NCI-H1436 (cell line): ENCODE data around the gene TRAPPC6A.

Experiments
- DNase-seq: peaks from one replicate; lab custom pipeline; 2025; lab: John Stamatoyannopoulos, UW

The TRAPPC6A gene, protein sequence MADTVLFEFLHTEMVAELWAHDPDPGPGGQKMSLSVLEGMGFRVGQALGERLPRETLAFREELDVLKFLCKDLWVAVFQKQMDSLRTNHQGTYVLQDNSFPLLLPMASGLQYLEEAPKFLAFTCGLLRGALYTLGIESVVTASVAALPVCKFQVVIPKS

DNA sequence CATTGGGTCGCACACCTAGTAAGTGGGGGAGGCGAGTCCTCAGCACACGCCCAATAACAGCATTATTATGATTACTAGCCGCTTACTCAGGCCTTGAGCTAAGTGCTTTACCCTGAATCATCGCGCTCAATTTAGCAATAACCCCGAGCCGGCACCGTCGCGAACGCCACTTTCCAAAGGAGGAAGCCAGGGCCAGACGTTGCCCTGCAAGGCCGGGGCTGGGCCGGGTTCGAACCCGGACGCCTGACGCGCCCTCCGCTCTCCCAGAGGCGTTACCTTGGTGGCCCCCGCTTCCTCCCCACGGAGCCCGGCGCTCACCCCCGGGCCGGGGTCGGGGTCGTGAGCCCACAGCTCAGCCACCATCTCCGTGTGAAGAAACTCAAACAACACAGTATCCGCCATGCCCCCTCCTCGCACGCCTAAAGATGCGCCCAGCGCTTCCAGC, at the start of gene TRAPPC6A:
TRAPPC6A (minus strand) TSS at position 421 of the 445 bp plus-strand sequence; CDS start at position 402, 19 bp downstream.
- no peak for DNase-seq

DNA sequence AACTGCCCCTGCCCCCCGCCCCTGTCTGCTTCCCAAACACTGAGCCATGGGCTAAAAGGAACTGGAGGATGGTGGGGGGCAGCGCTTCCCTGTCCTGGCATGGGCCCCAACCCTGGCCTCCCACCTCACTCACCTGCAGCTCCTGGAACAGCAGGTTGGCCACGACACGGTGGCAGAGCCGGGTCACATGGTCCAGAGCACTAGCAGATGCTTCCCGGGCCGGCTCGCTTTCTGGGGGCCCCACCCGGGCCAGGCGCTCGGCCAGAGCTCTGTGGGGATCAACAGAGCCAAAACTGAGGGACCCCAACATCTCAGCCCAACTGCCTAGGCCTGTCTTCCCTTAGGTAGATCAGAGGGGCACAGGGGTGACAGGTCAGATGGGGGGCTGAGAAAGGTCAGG, 46.6 kb upstream of the TRAPPC6A start:
- no peak for DNase-seq

DNA sequence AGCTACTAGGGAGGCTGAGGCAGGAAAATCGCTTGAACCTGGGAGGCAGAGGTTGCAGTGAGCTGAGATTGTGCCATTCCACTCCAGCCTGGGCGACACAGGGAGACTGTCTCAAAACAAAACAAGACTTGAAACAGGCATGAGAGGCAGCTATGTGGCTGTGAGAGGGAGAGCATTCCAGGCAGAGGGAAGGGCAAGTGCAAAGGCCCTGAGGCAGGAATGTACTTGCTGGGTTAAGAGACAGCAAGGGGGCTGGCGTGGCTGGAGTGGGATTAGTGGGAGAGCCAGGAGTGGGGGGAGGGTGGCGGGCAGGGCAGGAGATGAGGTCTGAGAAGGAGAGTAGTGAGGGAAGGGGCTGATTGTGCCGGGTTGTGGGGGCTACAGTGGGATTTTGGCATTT, 45.8 kb upstream of the TRAPPC6A start:
- no peak for DNase-seq

DNA sequence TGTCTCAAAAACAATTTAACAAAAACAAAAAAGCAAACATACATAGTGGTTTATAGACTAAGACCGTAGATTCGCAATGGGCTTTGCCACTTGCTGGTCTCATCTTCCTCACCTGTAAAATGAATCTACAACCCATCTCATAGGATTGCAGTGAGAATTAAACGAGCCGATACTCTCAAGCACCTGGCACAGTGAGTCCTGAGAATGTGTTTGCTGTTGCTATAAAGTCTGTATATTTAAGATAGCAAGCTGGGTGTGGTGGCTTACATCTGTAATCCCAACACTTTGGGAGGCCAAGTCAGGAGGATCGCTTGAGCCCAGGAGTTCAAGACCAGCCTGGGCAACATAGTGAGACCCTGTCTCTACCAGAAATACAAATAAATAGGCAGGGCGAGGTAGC, 44.7 kb upstream of the TRAPPC6A start:
- no peak for DNase-seq

DNA sequence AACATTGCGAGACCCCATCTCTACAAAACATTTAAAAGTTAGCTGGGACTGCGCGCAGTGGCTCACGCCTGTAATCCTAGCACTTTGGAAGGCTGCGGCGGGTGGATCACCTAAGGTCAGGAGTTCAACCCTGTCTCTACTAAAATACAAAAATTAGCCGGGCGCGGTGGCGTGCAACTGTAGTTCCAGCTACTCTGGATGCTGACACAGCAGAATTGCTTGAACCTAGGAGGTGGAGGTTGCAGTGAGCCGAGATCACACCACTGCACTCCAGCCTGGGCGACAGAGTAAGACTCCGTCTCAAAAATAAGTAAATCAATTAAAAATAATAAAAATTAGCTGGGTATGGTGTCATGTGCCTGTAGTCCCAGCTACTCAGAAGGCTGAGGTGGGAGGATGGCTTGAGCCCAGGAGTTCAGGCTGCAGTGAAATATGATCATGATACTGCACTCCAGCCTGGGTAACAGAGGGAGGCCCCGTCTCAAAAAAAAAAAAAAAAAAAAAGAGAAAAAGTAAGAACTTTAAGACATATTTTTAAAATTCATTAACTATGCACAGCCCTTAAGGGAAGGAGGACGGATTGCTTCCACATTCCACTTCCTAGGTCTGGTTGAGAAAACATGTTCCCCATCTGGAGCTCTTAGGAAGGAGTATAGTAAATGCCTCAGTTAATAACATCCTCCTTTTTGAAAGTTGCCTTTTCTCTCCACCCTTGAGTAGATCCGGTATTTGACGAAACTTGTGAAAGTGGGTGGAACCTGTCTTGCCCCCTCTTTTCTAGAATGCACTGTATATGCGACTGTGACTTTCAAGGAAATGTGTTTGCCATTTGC, 41.1 kb upstream of the TRAPPC6A start:
- DNase-seq, result no peak

DNA sequence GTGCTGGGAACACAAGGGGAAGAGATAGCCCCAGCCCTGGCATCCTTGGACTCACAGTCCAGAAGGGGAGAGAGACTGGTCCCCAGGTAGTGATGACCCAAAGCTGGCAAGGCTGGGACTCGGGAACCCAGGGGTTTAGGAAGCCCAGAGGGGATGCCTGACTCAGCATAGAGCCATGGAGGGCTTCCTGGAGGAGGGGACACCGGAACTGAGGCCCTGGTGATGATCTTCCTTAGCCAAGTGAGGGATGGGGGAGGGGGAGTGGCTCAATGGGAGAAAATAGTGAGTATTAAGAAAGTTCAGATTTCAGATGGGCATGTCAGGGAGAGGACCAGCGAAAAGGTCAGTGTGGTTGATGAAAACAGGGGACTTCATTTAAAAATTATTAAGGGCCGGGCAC, 40.4 kb upstream of the TRAPPC6A start:
- DNase-seq, result no peak

DNA sequence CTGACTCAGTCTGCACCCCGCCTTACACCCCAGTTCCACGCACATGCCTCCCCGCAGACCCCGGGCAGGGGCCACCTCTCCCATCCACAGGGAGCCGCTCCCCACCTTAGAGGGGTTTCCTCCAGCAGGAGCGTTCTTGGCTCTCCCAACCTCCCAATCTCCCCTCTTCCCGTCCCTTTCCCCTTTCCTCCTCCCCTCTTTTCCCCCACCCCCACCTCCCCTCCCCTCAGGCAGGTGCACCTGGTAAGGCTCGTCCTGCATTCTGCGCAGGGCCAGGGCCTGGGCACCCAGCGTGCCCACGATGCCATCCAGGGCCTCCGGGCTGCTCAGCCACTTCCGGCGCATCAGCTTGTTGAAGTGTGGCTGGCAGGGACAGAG, 39.9 kb upstream of the TRAPPC6A start:
- no peak for DNase-seq

DNA sequence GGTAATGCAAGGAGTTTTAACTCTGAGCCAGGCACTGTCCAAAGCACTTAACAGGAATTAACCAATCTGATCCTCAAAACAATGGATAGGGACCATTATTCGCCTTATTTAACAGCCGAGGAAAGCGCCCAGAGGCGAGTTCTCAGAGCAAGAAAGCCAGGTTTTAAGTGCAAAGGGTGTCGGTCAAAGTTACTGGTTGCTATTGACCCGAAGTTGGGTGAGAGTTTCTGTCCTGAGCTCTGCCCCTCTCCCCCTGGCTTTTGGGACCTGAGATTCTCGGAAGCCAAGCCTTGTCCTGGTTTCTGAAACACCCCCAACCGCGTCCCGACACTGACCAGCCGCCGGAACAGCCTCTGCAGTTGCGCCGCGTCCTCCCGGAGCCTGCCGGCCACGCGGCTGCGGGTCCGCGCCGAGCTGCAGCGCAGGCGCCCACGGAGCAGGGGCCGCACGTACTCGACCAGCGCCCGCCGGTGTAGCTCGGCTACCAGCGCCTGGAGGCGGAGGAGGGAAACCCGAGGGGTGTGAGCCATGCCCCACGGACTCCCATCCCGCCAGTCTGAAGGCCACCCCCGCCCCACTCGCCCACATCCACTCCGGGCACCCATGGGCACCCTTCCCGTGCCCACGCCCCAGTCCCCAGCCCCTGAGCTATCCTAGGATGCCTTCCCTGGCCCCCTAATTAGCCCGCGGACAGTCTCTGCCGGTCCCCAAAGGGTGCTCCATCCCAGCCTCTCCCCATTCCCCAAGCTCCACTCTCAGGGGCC, 39.3 kb upstream of the TRAPPC6A start:
- DNase-seq, result no peak

DNA sequence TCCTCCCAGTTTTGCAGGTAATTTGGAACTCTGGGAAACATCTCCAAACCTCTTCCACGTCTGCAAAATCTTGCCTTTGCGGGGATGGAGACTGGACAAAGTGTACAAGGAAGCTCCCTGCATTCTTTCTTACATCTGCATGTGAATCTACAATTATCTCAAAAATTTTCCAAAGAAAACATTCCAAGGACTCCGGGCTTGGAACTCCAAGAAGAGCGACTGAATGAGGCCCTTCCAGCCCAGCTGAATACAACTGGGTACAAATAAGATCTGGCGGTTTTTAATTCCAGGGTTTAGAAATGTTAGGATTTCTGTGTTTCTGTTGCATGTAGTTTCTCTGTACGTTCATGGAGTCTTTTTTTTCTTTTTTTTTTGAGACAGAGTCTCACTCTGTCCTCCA, 38.6 kb upstream of the TRAPPC6A start:
- no peak for DNase-seq

DNA sequence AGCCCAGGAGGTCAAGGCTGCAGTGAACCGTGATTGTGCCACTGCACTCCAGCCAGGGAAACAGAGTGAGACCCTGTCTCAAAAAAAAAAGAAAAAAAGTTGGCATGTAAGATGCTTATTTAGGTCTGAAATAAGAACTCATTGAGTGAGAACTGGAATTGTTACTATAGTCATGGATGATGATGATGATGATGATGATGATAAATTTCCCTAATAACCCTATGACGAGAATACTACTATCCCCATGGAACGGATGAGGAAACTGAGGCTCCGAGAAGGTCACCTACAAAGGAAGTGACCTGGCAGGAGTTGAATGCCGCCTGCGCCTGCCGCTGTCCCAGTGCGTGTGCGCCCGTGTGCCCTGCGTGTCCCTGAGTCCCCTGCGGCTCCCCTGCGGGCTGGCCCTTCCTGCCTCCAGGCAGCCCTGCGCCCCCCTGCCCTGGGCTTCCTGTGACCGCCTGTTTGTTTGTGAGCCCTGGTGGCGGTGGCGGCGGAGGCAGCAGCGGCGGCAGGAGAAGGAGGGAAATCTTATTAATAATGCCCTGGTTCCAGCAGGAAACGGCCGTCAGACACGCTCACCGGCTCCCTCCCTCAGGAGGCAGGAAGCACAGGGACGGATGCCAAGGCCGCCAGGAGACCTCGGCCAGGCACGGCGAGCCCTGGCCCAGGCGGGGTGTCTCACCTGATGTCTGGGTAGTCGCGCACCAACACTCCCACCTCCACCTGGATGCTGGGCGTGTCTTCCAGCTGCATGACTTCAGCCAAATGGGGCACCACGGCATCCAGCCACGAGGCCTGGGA, 37.6 kb upstream of the TRAPPC6A start:
- no peak for DNase-seq

DNA sequence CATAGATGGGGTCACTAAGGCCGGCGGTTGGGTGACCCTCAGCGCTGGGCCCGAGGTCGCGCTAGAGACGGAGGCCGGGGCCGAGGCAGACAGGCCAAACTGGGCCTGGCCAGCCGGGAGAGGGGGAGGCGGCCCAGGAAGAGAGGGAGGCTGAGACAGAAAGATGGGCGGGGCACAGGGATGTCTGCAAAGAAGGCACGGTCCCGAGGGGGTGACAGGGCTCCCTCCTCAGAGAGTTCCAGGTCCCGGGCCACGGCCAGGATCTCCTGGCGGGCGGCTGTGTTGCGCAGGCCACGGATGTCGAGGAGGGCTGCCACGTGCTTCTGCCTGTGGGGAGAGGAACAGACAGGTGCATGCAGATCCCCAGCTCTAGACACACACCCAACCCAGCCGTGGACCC, 35.0 kb upstream of the TRAPPC6A start:
- no peak for DNase-seq

DNA sequence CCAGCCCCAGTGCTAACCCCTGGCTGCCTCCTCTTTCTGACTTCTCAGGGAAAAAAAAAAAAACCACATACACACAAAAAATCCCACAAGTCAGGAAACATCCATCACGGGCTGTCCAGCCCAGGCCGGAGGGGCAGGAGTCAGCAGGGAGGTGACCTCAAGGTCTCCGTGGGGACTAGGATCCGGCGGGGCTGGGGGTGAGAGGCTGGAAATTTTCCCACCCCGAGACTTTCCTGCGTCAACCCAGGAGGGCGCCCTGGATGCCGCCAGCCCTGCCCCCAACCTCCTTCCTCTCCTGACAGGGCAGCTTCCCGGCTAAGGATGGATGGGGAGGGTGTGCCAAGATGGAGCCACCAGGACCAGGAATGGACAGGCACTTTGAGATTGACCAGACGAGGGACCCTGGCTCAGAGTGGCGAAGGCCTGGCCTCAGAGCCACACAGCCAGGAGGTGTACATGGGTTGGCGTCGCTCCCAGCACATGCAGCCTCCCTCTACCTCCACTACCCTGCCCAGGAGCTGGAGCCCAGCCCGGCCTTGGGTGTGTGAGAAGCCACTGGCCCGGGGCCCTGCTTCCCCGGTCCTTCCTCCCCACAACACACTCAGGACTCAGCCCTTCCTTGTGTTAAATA, 33.8 kb upstream of the TRAPPC6A start:
- DNase-seq, result no peak

DNA sequence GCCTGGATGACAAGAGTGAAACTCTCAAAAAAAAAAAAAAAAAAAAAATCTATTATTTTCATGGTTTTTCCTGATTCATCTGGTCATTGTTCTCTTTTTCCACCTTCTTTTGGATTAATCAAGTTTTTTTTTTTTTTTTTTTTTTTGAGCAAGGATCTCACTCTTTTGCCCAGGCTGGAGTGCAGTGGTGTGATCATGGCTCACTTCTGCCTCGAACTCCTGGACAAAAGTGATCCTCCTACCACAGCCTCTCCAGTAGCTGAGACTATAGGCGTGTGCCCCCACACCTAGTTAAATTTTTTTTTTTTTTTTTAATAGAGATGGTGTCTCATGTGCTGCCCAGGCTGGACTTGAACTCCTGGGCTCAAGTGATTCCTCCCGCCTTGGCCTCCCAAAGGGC, 28.3 kb upstream of the TRAPPC6A start:
- no peak for DNase-seq

DNA sequence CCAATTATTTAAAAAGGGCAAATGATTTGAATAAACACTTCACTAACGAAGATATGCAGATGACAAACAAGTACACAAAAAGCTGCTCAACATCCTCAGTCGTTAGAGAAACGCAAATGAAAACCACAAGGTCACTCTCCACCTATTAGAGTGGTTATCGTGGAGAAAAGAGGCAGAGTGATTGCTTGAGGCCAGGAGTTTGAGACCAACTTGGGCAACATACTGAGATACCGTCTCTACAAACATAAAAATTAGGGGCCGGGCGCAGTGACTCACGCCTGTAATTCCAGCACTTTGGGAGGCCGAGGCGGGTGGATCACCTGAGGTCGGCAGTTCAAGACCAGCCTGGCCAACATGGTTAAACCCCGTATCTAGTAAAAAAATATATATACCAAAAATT, 27.8 kb upstream of the TRAPPC6A start:
- no peak for DNase-seq

DNA sequence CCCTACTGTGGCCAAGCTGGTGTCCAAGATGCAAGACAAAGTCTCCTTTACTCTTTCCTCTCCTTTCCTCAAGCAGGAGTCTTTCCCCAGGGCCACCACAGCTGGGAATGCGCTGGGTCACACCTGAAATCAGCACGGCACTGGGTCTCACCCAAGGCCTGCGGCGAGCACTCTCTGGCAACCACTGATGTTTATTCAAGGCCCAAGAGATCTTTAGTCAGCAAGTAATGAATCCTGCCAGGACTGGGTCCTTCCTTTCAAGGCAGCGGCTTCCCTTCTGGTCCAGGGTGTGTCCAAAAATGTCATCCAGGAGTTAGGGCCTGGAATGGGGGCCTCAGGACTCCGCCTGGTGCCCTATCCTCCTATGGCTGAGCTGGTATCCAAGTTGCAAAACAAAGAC, 24.6 kb upstream of the TRAPPC6A start:
- DNase-seq, result no peak

DNA sequence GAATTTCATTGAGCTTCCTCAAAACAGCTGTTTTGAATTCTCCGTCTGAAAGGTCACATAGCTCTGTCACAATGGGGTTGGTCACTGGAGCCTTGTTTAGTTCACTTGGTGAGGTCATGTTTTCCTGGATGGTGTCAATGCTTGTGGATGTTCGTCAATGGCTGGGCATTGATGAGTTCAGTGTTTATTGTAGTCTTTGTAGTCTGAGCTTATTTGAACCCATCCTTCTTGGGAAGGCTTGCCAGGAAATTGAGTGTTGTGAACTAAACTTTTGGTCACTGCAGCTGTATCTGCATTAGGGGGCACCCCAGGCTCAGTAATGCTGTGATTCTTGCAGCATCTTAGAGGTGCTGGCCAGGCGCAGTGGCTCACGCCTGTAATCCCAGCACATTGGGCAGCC, 22.5 kb upstream of the TRAPPC6A start:
- no peak for DNase-seq

DNA sequence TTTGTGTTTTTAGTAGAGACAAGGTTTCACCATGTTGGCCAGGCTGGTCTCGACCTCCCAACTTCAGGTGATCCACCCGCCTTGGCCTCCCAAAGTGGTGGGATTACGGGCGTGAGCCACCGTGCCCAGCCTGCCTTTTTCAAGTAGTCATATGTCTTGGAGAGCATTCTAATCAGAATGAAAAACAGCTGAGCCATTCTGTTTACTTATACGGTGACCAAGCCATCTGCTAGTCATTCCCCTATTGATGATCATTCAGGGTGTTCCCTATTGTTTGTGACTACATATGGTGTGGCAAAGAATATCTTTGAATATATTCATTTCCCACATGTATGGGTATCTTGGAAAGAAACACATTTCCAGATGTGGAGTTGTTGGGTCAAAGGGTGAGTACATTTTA, 17.7 kb upstream of the TRAPPC6A start:
- DNase-seq, result no peak

DNA sequence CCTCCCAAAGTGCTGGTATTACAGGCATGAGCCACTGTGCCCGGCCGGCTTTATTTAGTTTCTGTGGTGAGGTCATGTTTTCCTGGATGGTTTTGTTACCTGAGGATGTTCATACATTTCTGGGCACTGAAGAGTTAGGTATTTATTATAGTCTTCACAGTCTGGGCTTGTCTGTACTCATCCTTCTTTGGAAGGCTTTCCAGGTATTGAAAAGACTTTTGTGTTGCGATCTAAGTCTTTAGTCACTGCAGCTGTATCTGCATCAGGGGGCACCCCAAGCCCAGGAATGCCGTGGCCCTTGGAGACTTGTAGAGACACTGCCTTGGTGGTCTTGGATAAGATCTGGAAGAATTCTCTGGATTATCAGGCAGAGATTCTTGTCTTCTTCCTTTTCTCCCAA, 13.3 kb upstream of the TRAPPC6A start:
- DNase-seq, result no peak

DNA sequence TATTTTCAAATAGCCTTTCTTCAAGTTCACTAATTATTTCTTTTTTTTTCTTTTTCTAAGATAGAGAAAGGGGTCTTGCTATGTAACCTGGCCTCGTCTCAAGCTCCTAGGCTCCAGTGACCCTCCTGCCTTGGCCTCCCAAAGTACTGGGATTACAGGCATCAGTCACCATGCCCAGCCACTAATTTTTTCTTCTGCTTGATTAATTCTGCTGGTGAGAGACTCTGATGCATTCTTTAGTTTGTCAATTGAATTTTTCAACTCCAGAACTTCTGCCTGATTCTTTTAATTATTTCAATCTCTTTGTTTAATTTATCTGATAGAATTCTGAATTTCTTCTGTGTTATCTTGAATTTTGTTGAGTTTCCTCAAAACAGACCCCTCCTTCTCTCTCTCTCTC, 11.9 kb upstream of the TRAPPC6A start:
- DNase-seq, result no peak

DNA sequence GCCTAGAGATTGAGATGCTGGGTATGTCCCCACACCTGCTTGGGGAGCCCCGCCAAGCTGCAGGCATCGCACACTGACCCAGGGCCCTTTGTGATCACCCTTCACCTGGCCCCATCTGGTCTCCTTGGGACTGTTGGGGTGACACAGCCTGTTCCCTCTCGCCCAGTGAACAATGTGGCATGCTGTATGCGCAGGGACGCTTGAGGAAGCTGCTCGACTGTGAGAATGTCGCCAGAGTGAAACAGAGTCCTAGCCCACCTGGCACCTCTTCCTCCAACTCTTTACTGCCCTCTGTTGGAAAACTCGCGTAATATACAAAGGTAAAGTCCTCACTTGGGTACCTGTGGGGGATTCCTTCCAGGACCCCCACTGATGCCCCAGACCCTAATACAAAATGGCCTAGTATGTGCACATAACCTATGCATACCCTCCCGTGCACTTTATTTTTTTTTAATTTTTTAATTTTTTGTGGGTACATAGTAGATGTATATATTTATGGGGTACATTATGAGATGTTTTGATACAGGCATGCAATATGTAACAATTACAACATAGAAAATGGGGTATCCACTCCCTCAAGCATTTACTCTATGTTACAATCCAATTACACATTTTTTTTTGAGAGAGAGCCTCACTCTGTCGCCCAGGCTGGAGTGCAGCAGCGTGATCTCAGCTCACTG, 9.5 kb upstream of the TRAPPC6A start:
- peak; percentile 58 for DNase-seq
